ENCODE measurements around the gene FRMD7.
"Not testable (repeated sequence)": the region's sequence is repeated elsewhere in the genome, so short reads cannot be mapped to it uniquely, and the experiment has no call there.

DNA sequence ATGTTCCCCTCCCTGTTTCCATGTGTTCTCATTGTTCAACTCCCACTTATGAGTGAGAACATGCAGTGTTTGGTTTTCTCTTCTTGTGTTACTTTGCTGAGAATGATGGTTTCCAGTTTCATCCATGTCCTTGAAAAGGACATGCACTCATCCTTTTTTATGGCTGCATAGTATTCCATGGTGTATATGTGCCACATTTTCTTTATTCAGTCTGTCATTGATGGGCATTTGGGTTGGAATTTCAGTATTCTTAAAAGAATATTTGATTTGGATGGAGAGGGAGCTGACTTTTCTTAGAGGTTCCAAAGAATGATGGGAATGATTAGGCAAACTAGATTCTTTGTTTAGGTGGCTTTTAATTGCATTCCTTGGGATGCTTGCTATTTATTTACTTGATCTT, 76.0 kb downstream of the FRMD7 start:
- TF ChIP-seq POLR2A (IDR thresholded peaks at IDR 0.05; ENCODE audit: low read depth); POLR2AphosphoS5 (IDR thresholded peaks at IDR 0.05); EP300 (IDR thresholded peaks at IDR 0.05): not testable (repeated sequence)
- TF ChIP-seq, protein P1, sequence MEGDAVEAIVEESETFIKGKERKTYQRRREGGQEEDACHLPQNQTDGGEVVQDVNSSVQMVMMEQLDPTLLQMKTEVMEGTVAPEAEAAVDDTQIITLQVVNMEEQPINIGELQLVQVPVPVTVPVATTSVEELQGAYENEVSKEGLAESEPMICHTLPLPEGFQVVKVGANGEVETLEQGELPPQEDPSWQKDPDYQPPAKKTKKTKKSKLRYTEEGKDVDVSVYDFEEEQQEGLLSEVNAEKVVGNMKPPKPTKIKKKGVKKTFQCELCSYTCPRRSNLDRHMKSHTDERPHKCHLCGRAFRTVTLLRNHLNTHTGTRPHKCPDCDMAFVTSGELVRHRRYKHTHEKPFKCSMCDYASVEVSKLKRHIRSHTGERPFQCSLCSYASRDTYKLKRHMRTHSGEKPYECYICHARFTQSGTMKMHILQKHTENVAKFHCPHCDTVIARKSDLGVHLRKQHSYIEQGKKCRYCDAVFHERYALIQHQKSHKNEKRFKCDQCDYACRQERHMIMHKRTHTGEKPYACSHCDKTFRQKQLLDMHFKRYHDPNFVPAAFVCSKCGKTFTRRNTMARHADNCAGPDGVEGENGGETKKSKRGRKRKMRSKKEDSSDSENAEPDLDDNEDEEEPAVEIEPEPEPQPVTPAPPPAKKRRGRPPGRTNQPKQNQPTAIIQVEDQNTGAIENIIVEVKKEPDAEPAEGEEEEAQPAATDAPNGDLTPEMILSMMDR (IDR thresholded peaks at IDR 0.05), result not testable (repeated sequence)
